Hepatocyte (in vitro differentiated cells): ENCODE data around the gene RNASE3. TPM values are rescaled to one million over a fixed set of nuclear protein-coding genes. Genes with fewer than 3 reads are reported as not detected.
A peak's percentile ranks its signal among the peaks of the same experiment; 100 is the strongest.
"Not testable (repeated sequence)": the region's sequence is repeated elsewhere in the genome, so short reads cannot be mapped to it uniquely, and the experiment has no call there.

ENCODE experiments used
- DNase-seq: peaks from one replicate; pipeline ENCODE4 v3.0.0-alpha.2; 2016; ENCODE audit warnings: low spot score
- H2AFZ ChIP-seq: fragments of 200-600 bp; sonication (generic); 2 replicates; pipeline ENCODE4 v1.6.0; 2016; ENCODE audit warnings: antibody characterized with exemption, mild to moderate bottlenecking
- H3K27ac ChIP-seq: fragments of 200-600 bp; sonication (generic); 2 replicates; pipeline ENCODE4 v1.5.1; 2016; ENCODE audit warnings: mild to moderate bottlenecking
- H3K27me3 ChIP-seq: fragments of 200-600 bp; sonication (generic); 2 replicates; pipeline ENCODE4 v1.6.1; 2016
- H3K36me3 ChIP-seq: fragments of 200-600 bp; sonication (generic); replicated peaks from 2 replicates; pipeline ENCODE4 v1.5.1; 2016; ENCODE audit warnings: low read depth; ENCODE audit not compliant: insufficient read depth
- H3K4me1 ChIP-seq: fragments of 200-600 bp; sonication (generic); 2 replicates; pipeline ENCODE4 v1.5.1; 2016; ENCODE audit warnings: mild to moderate bottlenecking, moderate library complexity; ENCODE audit not compliant: insufficient read depth
- H3K4me2 ChIP-seq: fragments of 200-600 bp; sonication (generic); 2 replicates; pipeline ENCODE4 v1.6.0; 2016
- H3K4me3 ChIP-seq: fragments of 200-600 bp; sonication (generic); 2 replicates; pipeline ENCODE4 v1.5.1; 2016; ENCODE audit warnings: mild to moderate bottlenecking
- H3K79me2 ChIP-seq: fragments of 200-600 bp; sonication (generic); 2 replicates; pipeline ENCODE4 v1.6.0; 2017; ENCODE audit warnings: mild to moderate bottlenecking
- H3K9me2 ChIP-seq: fragments of 200-600 bp; sonication (generic); replicated peaks from 2 replicates; pipeline ENCODE4 v1.6.0; 2017; ENCODE audit warnings: mild to moderate bottlenecking; ENCODE audit not compliant: insufficient read depth
- H3K9me3 ChIP-seq: fragments of 200-600 bp; sonication (generic); 2 replicates; pipeline ENCODE4 v1.5.1; 2016; ENCODE audit warnings: low read depth, mild to moderate bottlenecking
- H4K20me1 ChIP-seq: fragments of 200-600 bp; sonication (generic); 2 replicates; pipeline ENCODE4 v1.6.0; 2016; ENCODE audit warnings: mild to moderate bottlenecking; ENCODE audit not compliant: insufficient read depth, poor library complexity, severe bottlenecking
- CTCF ChIP-seq: fragments of 200-600 bp; sonication (generic); IDR thresholded peaks from 2 replicates; pipeline ENCODE4 v1.5.1; 2016; ENCODE audit warnings: antibody characterized with exemption, mild to moderate bottlenecking; ENCODE audit not compliant: poor library complexity
- EZH2 ChIP-seq: fragments of 200-600 bp; sonication (generic); IDR thresholded peaks from 2 replicates; pipeline ENCODE4 v1.6.1; 2016; ENCODE audit warnings: antibody characterized with exemption, mild to moderate bottlenecking, borderline replicate concordance
- EZH2phosphoT487 ChIP-seq: fragments of 200-600 bp; sonication (generic); IDR thresholded peaks from one replicate; pipeline ENCODE4 v1.6.1; 2018; ENCODE audit warnings: antibody characterized with exemption, mild to moderate bottlenecking, low read depth, moderate library complexity; ENCODE audit not compliant: unreplicated experiment, severe bottlenecking
- WGBS: methylation state at CpG from one replicate; pipeline ENCODE4 v1.1.6; 2016; ENCODE audit warnings: low lambda C conversion rate; ENCODE audit errors: missing lambda C conversion rate; 5-methylcytosine and 5-hydroxymethylcytosine counted together
- polyA plus RNA-seq: library from polyadenylated mRNA; unstranded; fragments of >200 nt; fragmentation: Nextera tagmentation; extraction: Ambion mirVana; gene quantifications from 2 replicates; pipeline ENCODE4 v1.2.1, GENCODE V29; 2016
- total RNA-seq: library from RNA; depleted of rRNA; stranded (reverse); fragments of >200 nt; gene quantifications from 2 replicates; pipeline ENCODE4 v1.2.3, GENCODE V29; 2014

Gene RNASE3
- 1.4 TPM in 1 of 2 replicates, not detected in the other for total RNA-seq
- 0.50 and 0.52 TPM in 2 replicates for polyA plus RNA-seq

GRCh38 chr14:20891126-20891825 lies at the start of gene RNASE3:
Gene RNASE3 (plus strand): TSS chr14:20891385. CDS start chr14:20891687, 302 bp downstream.
- 80% methylated on average over 11 of the region's 11 CpGs for WGBS
- H3K27ac ChIP-seq = peak within 1 kb of the TSS; percentile 21
- H3K9me2 ChIP-seq, H3K36me3 ChIP-seq, H3K79me2 ChIP-seq, H3K27me3 ChIP-seq, H3K4me2 ChIP-seq, H4K20me1 ChIP-seq, H2AFZ ChIP-seq, H3K4me3 ChIP-seq, H3K4me1 ChIP-seq, DNase-seq, H3K9me3 ChIP-seq: not testable (repeated sequence)

GRCh38 chr14:20846560-20846959 lies 44.6 kb upstream of the RNASE3 start:
- H3K27ac ChIP-seq = no peak overlapping the region
- no peaks in the 10 kb centered on the region for H3K9me3 ChIP-seq
- WGBS = 92% methylated on average over 6 of the region's 6 CpGs
- TF ChIP-seq EZH2phosphoT487 (no peak), EZH2 (no peak)
- no peaks in the 10 kb centered on the region for H3K9me2 ChIP-seq
- H3K4me2 ChIP-seq = no peak overlapping the region
- H3K4me1 ChIP-seq = peaks cover 8% of the 10 kb centered on the region
- H3K4me3 ChIP-seq = no peak overlapping the region
- H3K27me3 ChIP-seq = no peaks in the 10 kb centered on the region
- H3K36me3 ChIP-seq = no peaks in the 10 kb centered on the region
- H4K20me1 ChIP-seq = no peaks in the 10 kb centered on the region
- H3K79me2 ChIP-seq = no peaks in the 10 kb centered on the region
- H2AFZ ChIP-seq = no peak overlapping the region
- no peak for DNase-seq

GRCh38 chr14:20848316-20848954 lies 42.8 kb upstream of the RNASE3 start:
- Histone ChIP-seq H3K4me3 (no peak overlapping the region), H4K20me1 (no peaks in the 10 kb centered on the region), H3K27me3 (no peaks in the 10 kb centered on the region), H3K9me3 (no peaks in the 10 kb centered on the region), H3K9me2 (no peaks in the 10 kb centered on the region), H3K36me3 (no peaks in the 10 kb centered on the region), H3K79me2 (no peaks in the 10 kb centered on the region), H3K4me1 (peaks cover 8% of the 10 kb centered on the region), H2AFZ (no peak overlapping the region), H3K4me2 (peak overlapping the region; percentile 55), H3K27ac (peak overlapping the region; percentile 73)
- DNase-seq = peak; percentile 41
- 72% methylated on average over 9 of the region's 9 CpGs for WGBS
- TF ChIP-seq EZH2 = no peak
- TF ChIP-seq CTCF = no peak
- TF ChIP-seq EZH2phosphoT487 = no peak

GRCh38 chr14:20848955-20849570 lies 42.1 kb upstream of the RNASE3 start:
- no peaks in the 10 kb centered on the region for H3K36me3 ChIP-seq
- H3K27ac ChIP-seq = peak overlapping the region; percentile 73
- H3K79me2 ChIP-seq = no peaks in the 10 kb centered on the region
- no peaks in the 10 kb centered on the region for H3K9me2 ChIP-seq
- H2AFZ ChIP-seq = no peak overlapping the region
- DNase-seq = no peak
- peaks cover 8% of the 10 kb centered on the region for H3K4me1 ChIP-seq
- no peak overlapping the region for H3K4me3 ChIP-seq
- TF ChIP-seq EZH2phosphoT487 (no peak), CTCF (no peak), EZH2 (no peak)
- 32% methylated on average over 4 of the region's 4 CpGs for WGBS
- H3K9me3 ChIP-seq = no peaks in the 10 kb centered on the region
- peak overlapping the region; percentile 55 for H3K4me2 ChIP-seq
- no peaks in the 10 kb centered on the region for H3K27me3 ChIP-seq
- no peaks in the 10 kb centered on the region for H4K20me1 ChIP-seq
